ENCODE results near the gene MIB1. TPM values are rescaled to one million over a fixed set of nuclear protein-coding genes. Genes with fewer than 3 reads are reported as not detected.

The MIB1 gene
- total RNA-seq, 1 experiment from 2014 or later = 70.5 TPM

- ChIA-PET POLR2A (ENCODE audit: low non-redundant PET) (interaction anchor here (0.6 kb wide), 1 partner anchor 107 kb away, joined by 4 read pairs; no protein-coding TSS in a partner anchor), CTCF (no interaction called here)
- no peak for DNase-seq (ENCODE audit: low spot score)
- Histone ChIP-seq H3K4me3 (ENCODE audit: low read depth, low read length, poor library complexity, severe bottlenecking) (no peak overlapping the region), H3K27me3 (replicated peaks; ENCODE audit: insufficient read depth, low read depth, low read length, poor library complexity) (no peaks in the 10 kb centered on the region), H3K4me1 (ENCODE audit: insufficient read depth, low read length, poor library complexity, severe bottlenecking) (peaks cover 30% of the 10 kb centered on the region), H3K36me3 (ENCODE audit: insufficient read depth, low read length, poor library complexity, severe bottlenecking) (no peaks in the 10 kb centered on the region), H3K9me3 (ENCODE audit: low read depth, low read length, poor library complexity, severe bottlenecking) (no peaks in the 10 kb centered on the region), H3K27ac (ENCODE audit: low read depth, low read length, poor library complexity, severe bottlenecking) (peak overlapping the region; percentile 26)
- no peak for TF ChIP-seq CTCF (conservative IDR thresholded peaks at IDR 0.05; ENCODE audit: low read depth, low read length)
- intact Hi-C loops (cut with micrococcal nuclease; ENCODE audit: unreplicated experiment) = loop anchor here (10.0 kb wide), 1 partner anchor 132 kb away; the partner anchor contains the start of gene SNRPD1
- no TSS peak for BruUV-seq (replicated peaks)
Observed at GRCh38 chr18:21747268-21747667, 6.7 kb downstream of the MIB1 start.

DNA sequence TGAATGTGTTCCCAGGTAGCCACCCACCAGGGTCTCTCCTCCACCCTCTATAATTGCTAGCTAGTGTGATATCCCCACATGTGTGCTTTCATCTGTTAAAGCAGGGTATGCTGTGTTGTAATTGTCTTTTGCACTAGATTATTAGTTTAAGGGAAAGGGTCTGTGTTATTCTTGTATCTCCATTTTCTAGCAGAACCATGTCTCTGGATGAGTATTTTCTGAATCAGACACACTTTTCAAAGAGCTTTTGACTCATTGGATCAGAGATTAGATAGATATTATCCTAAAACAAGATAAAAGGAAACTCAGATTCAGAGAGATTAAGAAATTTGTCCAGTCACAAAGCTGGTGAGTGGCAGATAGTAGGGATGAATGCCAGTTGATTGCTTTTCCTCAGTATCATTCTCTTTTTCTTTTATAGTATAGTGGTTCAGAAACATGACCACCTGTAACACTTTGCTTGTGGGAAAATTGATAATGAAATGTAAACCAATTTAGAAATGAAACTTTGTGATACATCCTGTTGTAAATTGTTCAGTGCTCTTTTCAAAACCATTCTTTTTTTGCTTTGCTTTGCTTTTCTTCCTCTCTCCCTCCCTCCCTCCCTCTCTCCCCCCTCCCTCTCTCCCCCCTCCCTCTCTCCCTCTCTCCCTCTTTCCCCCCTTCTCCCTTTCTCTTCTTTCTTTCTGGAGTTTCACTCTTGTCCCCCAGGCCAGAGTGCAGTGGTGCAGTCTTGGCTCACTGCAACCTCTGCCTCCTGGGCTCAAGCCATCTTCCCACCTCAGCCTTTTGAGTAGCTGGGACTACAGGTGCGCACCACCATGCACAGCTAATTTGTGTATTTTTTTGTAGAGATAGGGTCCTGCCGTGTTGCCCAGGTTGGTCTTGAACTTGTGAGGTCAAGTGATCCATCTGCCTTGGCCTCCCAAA is 7.4 kb downstream of the MIB1 start:
- Histone ChIP-seq H3K4me3 (ENCODE audit: low read depth, low read length, poor library complexity, severe bottlenecking) (no peak overlapping the region), H3K9me3 (ENCODE audit: low read depth, low read length, poor library complexity, severe bottlenecking) (no peaks in the 10 kb centered on the region), H3K4me1 (ENCODE audit: insufficient read depth, low read length, poor library complexity, severe bottlenecking) (peaks cover 30% of the 10 kb centered on the region), H3K27ac (ENCODE audit: low read depth, low read length, poor library complexity, severe bottlenecking) (peak overlapping the region; percentile 26), H3K36me3 (ENCODE audit: insufficient read depth, low read length, poor library complexity, severe bottlenecking) (no peaks in the 10 kb centered on the region), H3K27me3 (replicated peaks; ENCODE audit: insufficient read depth, low read depth, low read length, poor library complexity) (no peaks in the 10 kb centered on the region)
- intact Hi-C loops (cut with micrococcal nuclease; ENCODE audit: unreplicated experiment) = loop anchor here (10.0 kb wide), 1 partner anchor 133 kb away; the partner anchor contains the start of gene SNRPD1
- TF ChIP-seq CTCF (conservative IDR thresholded peaks at IDR 0.05; ENCODE audit: low read depth, low read length) (no peak), EZH2 (IDR thresholded peaks at IDR 0.05; ENCODE audit: borderline replicate concordance, low read depth, low read length, poor library complexity, severe bottlenecking) (no peak)
- no TSS peak for BruUV-seq (replicated peaks)
- no peak for DNase-seq (ENCODE audit: low spot score)
- CTCF ChIA-PET = no interaction called here
- POLR2A ChIA-PET (ENCODE audit: low non-redundant PET) = no interaction called here

- intact Hi-C loops (cut with micrococcal nuclease; ENCODE audit: unreplicated experiment) = no loop called here
- Histone ChIP-seq H3K4me3 (ENCODE audit: low read depth, low read length, poor library complexity, severe bottlenecking) (no peak overlapping the region), H3K9me3 (ENCODE audit: low read depth, low read length, poor library complexity, severe bottlenecking) (no peaks in the 10 kb centered on the region), H3K27me3 (replicated peaks; ENCODE audit: insufficient read depth, low read depth, low read length, poor library complexity) (no peaks in the 10 kb centered on the region), H3K27ac (ENCODE audit: low read depth, low read length, poor library complexity, severe bottlenecking) (no peak overlapping the region), H3K4me1 (ENCODE audit: insufficient read depth, low read length, poor library complexity, severe bottlenecking) (peaks cover 25% of the 10 kb centered on the region), H3K36me3 (ENCODE audit: insufficient read depth, low read length, poor library complexity, severe bottlenecking) (no peaks in the 10 kb centered on the region)
- no peak for TF ChIP-seq EZH2 (IDR thresholded peaks at IDR 0.05; ENCODE audit: borderline replicate concordance, low read depth, low read length, poor library complexity, severe bottlenecking)
- no peak for TF ChIP-seq CTCF (conservative IDR thresholded peaks at IDR 0.05; ENCODE audit: low read depth, low read length)
- DNase-seq (ENCODE audit: low spot score) = no peak
- BruUV-seq (replicated peaks) = no TSS peak
- CTCF ChIA-PET = no interaction called here
- POLR2A ChIA-PET (ENCODE audit: low non-redundant PET) = no interaction called here
Observed at GRCh38 chr18:21757833-21758232, 17.2 kb downstream of the MIB1 start.
